Effector CD4-positive, alpha-beta T cell (primary cell): ENCODE data around the gene IGF2BP3.
A peak's percentile ranks its signal among the peaks of the same experiment; 100 is the strongest.

Experiments
- DNase-seq: peaks from one replicate; pipeline ENCODE4 v3.0.0-alpha.2; 2020

The IGF2BP3 gene

DNA sequence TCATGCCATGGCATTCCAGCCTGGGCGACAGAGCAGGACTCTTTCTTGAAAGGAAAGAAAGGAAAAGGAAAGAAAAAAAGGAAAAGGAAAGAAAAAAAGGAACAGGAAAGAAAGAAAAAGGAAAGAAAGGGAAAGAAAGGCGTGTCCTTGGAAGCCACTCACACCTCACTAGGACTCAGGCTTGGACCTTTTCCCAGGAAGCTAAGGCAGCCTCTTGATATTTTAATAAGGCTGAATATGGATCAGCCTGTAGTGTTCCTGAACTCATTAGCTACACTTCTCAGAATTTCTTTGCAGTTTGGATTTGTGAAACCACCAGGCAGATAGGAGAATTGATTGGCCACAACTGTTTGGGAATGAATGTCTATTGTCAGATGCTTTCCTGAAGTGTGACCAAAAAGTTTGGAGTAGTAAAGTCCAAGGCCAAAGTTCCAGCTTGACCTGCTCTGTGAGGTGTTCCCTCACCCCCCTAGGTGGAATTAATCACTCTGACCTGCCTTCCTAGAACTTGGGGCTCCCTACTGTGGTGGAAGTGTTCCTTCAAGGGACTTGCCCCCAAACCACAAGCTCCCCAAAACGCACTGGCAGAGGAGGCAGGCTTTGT, 178.2 kb downstream of the IGF2BP3 start:
- DNase-seq = no peak

DNA sequence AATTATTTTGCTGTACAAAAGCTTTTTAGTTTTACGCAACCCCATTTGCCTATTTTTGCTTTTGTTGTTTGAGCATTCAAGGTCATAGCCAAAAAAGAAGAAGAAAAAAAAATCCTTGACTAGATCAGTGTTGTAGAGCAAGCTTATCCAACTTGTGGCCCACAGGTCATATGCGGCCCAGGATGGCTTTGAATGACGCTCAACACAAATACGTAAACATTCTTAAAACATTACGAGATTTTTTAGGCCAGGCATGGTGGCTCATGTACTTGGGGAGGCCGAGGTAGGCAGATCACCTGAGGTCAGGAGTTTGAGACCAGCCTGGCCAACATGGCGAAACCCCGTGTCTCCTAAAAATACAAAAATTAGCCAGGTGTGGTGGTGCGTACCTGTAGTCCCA, 179.3 kb downstream of the IGF2BP3 start:
- no peak for DNase-seq

DNA sequence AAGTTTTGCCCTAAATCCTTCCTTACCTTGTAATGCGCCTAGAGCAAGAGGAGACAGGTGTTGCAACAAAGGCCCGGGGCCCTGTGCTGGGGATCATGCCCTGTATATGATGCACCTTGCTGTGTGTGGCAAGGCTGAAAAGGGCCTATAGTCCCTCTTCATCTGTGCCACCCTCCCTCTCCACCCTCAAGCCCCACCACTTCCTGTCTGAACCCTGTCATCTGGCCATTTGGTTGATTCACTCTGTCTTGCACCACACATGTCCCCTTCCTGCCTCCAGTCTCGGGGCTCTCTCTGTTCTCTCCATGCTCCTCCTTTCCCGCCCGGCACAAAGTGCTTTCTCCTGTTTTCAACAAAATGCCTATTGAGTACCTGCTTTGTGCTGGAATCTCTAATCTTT, 182.7 kb downstream of the IGF2BP3 start:
- DNase-seq = no peak

DNA sequence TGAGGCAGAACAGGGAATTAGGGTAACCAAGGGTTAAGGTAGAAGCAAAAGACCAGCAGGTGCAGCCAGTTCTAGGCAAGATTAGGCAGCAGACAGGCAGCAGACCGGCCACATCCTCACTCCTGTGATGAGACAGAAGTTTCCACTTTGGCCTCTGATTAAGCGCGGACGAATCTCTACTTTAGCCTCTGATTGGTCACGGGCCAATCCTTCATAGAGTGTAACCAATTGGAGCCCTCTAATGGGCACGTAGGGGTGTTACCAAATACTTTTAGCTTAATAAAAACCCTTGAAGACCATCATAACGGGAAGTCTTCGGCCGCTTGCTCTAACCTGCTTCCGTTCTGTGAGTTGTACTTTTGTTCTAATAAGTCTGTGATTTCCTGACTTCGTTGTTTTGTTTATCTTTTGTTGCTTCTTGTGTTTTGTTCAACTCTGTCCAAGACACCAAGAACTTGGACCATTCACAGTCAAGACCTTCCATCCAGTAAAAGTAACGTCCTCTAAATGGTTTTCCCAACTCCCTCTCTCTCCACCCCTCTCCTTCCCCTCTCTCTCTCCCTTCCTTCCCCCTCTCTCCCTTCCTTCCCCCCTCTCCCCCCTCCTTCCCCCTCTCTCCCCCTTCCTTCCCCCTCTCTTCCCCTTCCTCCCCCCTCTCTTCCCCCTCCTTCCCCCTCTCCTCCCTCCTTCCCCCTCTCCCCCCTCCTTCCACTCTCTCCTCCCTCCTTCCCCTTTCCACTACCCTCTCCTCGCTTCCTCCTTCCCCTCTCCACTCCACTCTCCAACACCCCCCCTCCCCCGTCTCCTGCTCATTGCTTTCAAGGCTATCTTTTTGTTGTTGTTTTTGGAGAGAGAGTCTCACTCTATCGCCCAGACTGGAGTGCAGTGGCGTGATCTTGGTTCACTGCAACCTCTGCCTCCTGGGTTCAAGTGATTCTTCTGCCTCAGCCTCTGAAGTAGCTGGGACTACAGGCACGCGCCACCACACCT, 184.3 kb downstream of the IGF2BP3 start:
- DNase-seq = no peak

DNA sequence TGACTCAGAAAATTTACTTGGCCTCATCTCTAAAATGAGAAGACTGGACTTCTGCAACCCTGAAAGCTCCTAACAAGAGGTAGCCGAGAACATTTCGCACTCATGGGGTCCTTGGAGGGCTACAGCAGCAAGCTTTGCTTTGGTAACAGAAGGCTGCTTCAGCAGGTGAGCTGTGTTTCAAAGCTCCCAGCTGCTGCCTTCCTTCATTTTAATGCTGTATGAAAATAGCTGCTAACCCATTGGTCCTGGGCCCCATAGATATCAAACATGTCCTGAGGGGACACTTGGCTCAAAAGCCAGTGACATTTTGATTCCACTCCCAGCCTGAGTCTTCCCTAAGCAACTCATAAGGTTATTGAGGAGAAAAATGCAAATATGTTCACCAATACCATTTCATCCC, 185.4 kb downstream of the IGF2BP3 start:
- DNase-seq = no peak

DNA sequence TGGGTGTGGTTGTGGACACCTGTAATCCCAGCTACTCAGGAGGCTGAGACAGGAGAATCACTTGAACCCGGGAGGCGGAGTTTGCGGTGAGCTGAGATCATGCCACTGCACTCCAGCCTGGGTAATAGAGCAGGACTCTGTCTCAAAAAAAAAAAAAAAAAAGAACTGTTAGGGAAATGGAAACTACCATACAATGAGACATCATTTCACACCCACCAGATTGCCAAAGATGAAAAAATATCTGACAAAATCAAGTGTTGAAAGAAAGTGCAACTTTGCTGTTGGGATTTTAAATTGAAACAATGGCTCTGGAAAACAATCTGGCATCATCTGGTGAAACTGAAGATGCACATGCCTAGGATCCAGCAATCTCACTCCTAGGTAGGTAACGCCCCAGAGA, 187.2 kb downstream of the IGF2BP3 start:
- no peak for DNase-seq

DNA sequence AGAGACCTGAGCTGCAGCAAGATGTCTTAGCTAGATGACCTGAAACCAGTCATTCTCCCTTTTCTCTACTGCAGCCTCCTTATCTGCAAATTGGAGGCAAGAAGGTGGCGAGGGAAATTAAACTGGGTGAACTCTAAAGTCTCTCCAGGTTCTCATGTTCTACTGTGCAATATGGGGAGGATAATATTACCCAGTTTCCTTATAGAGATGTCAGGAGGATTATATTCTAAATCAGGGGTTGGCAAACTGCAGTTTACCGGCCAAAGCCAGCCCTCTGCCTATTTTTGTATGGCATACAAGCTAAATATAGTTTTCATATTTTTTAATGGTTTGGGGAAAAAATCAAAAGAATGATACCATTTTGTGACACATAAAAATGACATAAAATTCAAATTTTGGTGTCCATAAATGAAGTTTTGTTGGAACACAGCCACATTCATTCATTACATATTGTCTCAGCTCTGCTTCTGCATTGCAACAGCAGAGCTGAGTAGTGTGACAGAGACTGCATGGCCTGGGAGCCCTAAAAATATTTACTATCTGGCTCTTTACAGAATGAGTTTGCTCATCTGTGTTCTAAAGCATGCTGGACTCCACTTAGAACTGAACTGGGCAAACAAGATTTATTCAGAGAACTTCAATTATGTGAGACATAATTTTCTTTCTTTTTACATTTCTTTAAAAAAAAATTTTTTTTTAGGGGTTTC, 190.3 kb downstream of the IGF2BP3 start:
- no peak for DNase-seq

DNA sequence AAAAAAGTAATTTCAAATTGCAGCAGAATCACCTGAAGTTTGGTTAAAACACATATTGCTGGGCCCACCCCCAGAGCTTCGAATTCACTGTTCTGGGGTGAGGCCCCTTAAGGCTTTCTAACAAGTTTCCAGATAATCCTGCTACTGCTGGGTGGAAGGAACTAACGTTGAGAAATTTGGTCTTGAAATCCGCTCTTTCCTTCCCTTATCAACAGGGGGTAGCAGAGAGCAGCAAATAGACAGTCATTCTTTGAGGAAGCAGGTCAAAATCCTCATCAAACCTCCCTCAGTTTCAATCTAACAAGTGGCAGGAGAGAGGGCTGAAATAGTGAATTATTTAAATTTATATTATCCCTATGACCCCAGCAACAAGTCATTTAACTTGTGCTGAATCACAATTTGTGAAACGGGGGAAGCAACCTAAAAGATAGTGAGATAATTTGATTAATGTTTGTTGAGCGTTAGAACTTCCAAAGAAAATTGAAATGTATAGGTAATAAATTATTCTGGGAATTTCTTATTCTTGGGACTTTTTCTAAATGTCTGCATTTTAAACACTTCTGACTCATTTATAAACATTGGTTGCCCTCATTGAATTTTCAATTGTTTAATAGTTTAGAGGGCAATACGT, 192.8 kb downstream of the IGF2BP3 start:
- peak; percentile 17 for DNase-seq

DNA sequence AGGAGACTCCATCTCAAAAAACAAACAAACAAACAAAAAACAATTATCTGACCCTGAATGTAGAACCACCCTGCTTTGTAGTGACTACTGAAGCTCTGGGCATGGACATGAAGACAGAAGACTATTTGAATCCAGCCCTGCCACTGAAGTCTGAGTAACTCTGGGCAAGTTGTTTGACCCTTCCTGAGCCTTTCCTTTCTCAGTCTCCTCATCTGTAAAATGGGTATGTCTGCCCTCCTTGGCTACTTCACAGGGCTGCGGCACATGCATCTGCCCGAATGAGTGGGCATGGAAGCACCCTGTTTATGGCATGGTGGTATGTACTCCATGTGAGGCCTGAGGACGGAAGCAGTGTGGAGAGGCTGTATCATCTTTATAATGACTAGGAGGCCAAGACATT, 193.3 kb downstream of the IGF2BP3 start:
- DNase-seq = no peak

DNA sequence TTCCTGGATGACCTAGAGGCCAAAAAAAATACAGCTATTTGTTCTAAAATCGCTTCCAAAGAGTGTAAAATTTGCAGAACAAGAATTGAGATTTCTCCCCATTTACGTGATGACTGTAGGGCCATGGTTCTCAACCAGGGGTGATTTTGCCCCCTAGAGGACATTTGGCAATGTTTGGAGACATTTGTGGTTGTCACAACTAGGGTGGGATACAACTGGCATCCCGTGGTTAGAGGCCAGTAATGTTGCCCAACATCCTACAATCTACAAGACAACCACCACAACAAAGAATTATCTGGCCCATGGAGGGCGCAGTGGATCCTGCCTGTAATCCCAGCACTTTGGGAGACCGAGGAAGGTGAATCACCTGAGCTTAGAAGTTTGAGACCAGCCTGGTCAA, 193.9 kb downstream of the IGF2BP3 start:
- DNase-seq = no peak

DNA sequence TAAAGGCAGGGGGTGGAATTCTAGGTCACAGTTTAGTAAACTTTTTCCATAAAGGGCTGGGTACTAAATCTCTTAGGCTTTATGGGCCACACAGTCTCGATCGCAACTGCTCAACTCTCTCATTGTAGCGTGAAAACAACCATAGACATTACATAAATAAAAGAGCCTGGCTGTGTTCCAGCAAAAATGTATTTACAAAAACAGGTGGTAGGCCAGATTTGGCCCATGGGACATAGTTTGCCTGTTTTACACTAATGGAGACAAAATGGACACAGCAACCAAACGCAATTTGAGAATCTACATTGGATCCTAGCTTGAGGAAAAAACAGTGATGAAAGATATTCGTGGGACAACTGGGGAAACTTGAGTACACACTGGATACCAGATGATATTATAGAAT, 194.4 kb downstream of the IGF2BP3 start:
- DNase-seq = no peak

DNA sequence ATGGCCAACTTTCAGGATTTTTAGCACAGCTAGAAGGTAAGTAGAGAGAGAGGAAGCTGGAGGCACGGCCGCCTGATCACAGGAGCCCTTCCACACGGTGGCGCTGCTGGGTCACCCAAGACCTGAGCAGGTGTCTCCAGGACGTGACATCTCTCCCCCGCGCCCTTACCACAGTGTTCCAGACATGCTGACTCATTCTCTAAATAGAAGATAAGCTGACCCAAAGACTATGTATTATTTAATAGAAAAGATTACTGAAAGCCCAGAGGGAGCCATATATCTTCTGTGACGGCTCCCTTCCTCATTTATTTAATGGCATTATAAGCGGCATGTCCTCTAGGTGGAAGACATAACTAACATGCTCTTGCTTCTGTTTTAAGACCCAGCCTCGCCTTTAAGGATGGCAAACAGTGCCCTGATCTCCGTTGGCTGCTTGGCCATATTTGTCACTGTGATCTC, 197.1 kb downstream of the IGF2BP3 start:
- peak; percentile 88 for DNase-seq

DNA sequence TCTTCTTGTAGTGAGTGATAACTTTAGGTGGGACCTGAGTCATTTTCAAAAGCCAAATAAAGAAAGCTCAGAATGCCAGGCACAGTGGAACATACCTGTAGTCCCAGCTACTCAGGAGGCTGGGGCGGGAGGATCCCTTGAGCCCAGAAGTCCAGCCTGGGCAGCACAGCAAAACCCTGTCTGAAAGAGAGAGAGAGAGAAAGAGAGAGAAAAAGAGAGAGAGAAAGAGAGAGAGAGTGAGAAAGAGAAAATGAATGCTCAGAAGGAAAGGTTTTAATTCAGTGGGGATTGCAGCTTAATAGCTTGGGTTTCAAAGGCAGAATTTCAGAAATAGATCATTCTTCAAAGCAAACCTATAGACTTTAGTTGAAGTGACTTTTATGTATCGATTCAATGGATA, 198.0 kb downstream of the IGF2BP3 start:
- DNase-seq = no peak

DNA sequence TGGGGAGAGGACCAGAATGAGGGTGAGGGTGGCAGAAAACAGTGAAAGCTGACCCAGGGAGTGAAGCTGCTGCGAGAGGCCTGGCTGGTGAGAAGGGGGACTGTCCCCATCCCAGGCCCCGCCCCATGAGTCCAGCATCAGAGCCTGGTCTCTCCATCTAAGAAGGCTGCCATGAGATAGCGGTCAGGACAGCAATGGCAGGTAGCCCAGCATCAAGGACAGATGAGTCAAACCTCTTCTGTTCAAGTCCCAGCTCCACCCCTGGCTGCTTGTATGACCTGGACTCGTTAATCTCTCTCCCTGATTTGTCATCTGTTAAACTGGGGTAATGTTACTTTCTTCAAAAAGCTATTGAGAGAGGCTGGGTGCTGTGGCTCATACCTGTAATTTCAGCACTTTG, 201.5 kb downstream of the IGF2BP3 start:
- no peak for DNase-seq

DNA sequence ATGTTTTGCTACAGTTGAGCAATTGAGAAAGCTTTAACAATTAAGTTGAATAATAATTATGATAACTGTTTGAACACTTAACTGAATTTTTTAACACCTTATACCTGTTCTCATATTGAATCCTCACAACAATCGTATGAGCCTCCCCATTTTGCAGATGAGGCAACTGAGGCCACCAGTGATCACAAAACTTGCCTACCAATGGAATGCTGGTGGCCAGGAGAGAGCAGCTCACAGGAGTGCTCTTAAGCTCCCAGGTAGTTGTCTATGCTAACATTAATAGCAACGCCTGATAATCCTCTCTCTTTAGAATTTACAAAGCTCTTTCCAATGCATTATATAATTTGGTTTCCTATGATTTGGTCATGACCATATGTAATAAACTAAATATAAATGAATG, 202.1 kb downstream of the IGF2BP3 start:
- no peak for DNase-seq

DNA sequence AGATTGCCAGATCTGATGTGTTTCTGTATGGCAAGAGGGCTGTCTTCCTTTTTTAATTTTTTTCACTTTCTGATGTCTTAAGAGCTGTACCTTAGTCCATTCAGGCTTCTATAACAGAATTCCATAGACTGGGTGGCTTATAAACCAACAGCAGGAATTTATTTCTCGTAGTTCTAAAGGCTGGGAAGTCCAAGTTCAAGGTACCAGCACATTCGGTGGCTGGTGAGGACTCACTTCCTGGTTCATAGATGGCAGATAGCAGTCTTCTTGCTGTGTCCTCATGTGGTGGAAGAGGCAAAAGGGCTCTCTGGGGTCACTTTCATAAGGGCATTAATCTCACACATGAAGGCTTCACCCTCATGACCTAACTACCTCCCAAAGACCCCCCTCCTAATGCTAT, 202.9 kb downstream of the IGF2BP3 start:
- DNase-seq = no peak

DNA sequence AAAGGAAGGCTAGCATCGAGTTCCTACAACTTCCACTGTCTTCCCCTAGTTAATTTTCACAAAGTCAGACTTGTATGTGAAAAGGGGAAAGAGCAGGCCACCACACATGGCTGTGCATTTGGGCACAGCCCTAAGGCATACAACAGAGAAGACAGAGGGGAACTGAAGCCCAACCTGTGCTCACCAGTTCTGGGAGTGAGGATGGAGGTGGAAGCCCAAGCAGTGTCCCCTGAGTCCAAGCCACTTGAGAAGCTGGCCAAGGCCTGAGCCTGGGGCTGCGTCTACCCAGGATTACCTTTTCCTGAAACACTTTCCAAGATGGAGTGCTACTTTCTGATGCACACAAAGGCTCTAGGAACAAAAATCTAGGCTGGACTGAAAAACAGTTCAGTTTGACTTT, 203.4 kb downstream of the IGF2BP3 start:
- no peak for DNase-seq

DNA sequence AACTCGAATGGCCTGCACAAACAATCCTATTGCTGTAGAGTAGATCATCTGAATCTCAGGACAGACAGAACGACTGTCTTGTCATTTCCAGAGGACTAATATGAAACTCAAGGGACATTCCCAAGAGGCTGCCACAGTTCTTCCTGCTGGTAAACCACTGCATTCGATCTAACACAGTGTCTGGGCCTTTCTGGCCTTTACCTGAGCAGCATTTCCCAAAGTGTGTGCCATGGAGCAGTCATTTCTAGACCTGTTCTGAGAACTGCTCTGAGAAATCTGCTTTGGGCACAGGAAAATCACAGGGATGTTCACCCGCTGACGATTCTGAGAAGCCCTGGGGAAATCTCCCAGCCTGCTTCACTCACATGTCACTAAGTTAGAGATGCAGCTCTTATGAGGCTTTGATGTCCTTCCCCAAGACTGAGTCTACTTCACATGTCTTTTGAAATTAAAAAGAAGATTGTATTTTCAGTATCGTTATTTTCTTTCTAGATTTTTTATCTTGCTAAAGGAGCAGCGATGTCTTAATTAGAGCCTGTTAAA, 205.3 kb downstream of the IGF2BP3 start:
- DNase-seq = no peak

DNA sequence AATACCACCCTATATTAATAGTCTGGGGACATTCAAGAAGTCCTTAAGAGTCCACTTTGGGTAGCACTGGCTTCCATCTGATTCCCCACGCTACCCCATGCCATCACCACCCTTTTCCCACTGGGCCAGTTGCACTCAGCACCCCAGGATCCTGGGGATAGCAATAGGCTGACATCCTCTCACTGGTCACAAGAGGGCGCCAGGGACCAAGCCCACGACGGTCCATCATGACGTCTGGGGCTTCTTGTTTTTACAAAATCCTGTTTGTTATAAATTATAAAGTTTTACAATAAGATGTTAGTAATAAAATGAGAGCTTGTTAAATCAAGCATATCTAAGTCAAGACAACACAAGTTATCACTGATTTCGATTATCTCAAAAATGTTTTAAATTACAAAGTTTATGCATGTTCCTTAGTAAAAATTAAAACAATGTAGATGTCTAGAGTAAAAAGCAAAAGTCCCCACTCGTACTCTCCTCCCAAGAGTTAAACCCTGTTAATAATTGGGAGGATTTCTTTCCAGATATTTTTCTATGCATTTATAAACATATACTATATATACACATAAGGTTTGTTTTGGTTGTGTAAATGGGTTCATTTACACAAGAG, 208.3 kb downstream of the IGF2BP3 start:
- DNase-seq = peak; percentile 37

DNA sequence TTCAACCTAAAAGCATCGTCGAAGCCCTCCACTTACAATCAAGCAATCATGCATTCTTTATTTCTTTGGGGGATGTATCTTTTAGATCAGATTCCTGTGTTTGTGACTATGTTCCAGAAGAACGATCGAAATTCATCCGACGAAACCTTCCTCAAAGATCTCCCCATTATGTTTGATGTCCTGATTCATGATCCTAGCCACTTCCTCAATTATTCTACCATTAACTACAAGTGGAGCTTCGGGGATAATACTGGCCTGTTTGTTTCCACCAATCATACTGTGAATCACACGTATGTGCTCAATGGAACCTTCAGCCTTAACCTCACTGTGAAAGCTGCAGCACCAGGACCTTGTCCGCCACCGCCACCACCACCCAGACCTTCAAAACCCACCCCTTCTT, 209.9 kb downstream of the IGF2BP3 start:
- DNase-seq = no peak
